K562 (cell line): Measurements from ENCODE around the gene PALM3. TPM values are rescaled to one million over a fixed set of nuclear protein-coding genes. Genes with fewer than 3 reads are reported as not detected.

Experiments used
- ARID3B ChIP-seq: fragments of 250-450 bp; sonication (Bioruptor Pico); IDR thresholded peaks from 2 replicates; pipeline ENCODE4 v1.4.0; 2020; ENCODE audit warnings: borderline replicate concordance
- L3MBTL2 ChIP-seq: fragments of 450-650 bp; IDR thresholded peaks from 2 replicates; pipeline ENCODE4 v1.6.1; 2016; ENCODE audit warnings: mild to moderate bottlenecking, moderate library complexity
- MBD1 ChIP-seq: fragments of 250-450 bp; sonication (Bioruptor Pico); IDR thresholded peaks from 2 replicates; pipeline ENCODE4 v1.8.0; 2022; ENCODE audit warnings: inconsistent platforms
- ZHX1 ChIP-seq: fragments of 150-350 bp; conservative IDR thresholded peaks from 2 replicates; pipeline ENCODE4 v1.6.1; 2014; ENCODE audit warnings: low read length
- ZNF24 ChIP-seq: fragments of 450-650 bp; IDR thresholded peaks from 2 replicates; pipeline ENCODE4 v1.6.1; 2016
- ZNF592 ChIP-seq: fragments of 450-650 bp; IDR thresholded peaks from 2 replicates; pipeline ENCODE4 v1.6.1; 2017; ENCODE audit warnings: antibody characterized with exemption, mild to moderate bottlenecking
- polyA plus RNA-seq, 8 experiments: library from polyadenylated mRNA; depleted of rRNA in 4 of 8; stranded (reverse) in 5 of 8; unstranded in 3 of 8; fragments of >200 nt; fragmentation: Nextera tagmentation in 2 of 8; fragmentation: Illumina TruSeq in 1 of 8; extraction: Ambion mirVana in 2 of 8; extraction: Trizol in 1 of 8; gene quantifications; 2 replicates each; pipeline versions ENCODE4 v1.2.1 to v1.2.3, GENCODE V29; 2011 to 2014; ENCODE audit warnings: inconsistent platforms in 1 of 8, missing spikeins in 1 of 8
- total RNA-seq, 7 experiments: library from RNA; depleted of rRNA in 6 of 7; stranded (reverse); fragments of >200 nt in 6 of 7; fragmentation: Illumina TruSeq in 2 of 7; extraction: Trizol in 2 of 7; gene quantifications; 2 replicates each; pipeline versions ENCODE4 v1.2.1 to v1.2.3, GENCODE V29; 2011 to 2021; ENCODE audit warnings: low replicate concordance in 1 of 7

Gene PALM3
- total and polyA plus RNA-seq, 9 of the 15 experiments (the other 6 are each of a cell fraction or from before 2014, with no cell fraction given): 0.07 to 9.3 (median 3.3) TPM

- TF ChIP-seq ZNF592 (peak; percentile 60), L3MBTL2 (peak; percentile 60), ZNF24 (no peak), ARID3B (CRISPR knock-in tag) (no peak), MBD1 (CRISPR knock-in tag) (peak; percentile 19; the same call in 1 of the 2 replicates), ZHX1 (no peak)
Observed at GRCh38 chr19:14015524-14016035, 46.3 kb downstream of the PALM3 start (continued).
